Stimulated activated CD8-positive, alpha-beta memory T cell treated with anti-CD3 and anti-CD28 coated beads, Interleukin-12 subunit alpha, Interleukin-12 subunit beta, amount 100 ng/mL, for 24 hours (primary cell): Measurements from ENCODE around the gene UCP2.

Experiments
- DNase-seq: peaks from one replicate; pipeline ENCODE4 v3.0.0-alpha.2; 2020; ENCODE audit errors: extremely low read depth

Gene UCP2

GRCh38 chr11:73971175-73971719, 11.4 kb downstream of the UCP2 start:
- DNase-seq, result no peak

- no peak for DNase-seq
Measured at GRCh38 chr11:73969991-73970800, 12.4 kb downstream of the UCP2 start.

- no peak for DNase-seq
Measured at GRCh38 chr11:73969091-73969490, 13.6 kb downstream of the UCP2 start.

GRCh38 chr11:73968356-73968966, 14.2 kb downstream of the UCP2 start:
- no peak for DNase-seq

GRCh38 chr11:73965764-73966121, 16.9 kb downstream of the UCP2 start:
- DNase-seq, result no peak

- no peak for DNase-seq
Measured at GRCh38 chr11:73965076-73965763, 17.4 kb downstream of the UCP2 start.

GRCh38 chr11:73963861-73964260, 18.8 kb downstream of the UCP2 start:
- DNase-seq, result no peak

GRCh38 chr11:73962101-73962705, 20.4 kb downstream of the UCP2 start:
- no peak for DNase-seq

- DNase-seq, result no peak
Measured at GRCh38 chr11:73961321-73961720, 21.3 kb downstream of the UCP2 start.

GRCh38 chr11:73958521-73959141, 24.0 kb downstream of the UCP2 start:
- DNase-seq, result no peak

- DNase-seq, result no peak
Measured at GRCh38 chr11:73957654-73958361, 24.8 kb downstream of the UCP2 start.

- no peak for DNase-seq
Measured at GRCh38 chr11:73956876-73957653, 25.6 kb downstream of the UCP2 start.

- DNase-seq, result no peak
Measured at GRCh38 chr11:73951797-73952196, 30.8 kb downstream of the UCP2 start.

- no peak for DNase-seq
Measured at GRCh38 chr11:73950869-73951710, 31.6 kb downstream of the UCP2 start, which contains the start of gene DNAJB13. TSS of gene DNAJB13 (plus strand) at chr11:73951026. CDS start at chr11:73951070, 44 bp downstream.

- no peak for DNase-seq
Measured at GRCh38 chr11:73949912-73950311, 32.7 kb downstream of the UCP2 start.

- DNase-seq, result no peak
Measured at GRCh38 chr11:73949246-73949645, 33.4 kb downstream of the UCP2 start.

GRCh38 chr11:73946798-73947458, 35.7 kb downstream of the UCP2 start:
- no peak for DNase-seq

- no peak for DNase-seq
Measured at GRCh38 chr11:73945396-73945795, 37.2 kb downstream of the UCP2 start.

- no peak for DNase-seq
Measured at GRCh38 chr11:73944901-73945300, 37.7 kb downstream of the UCP2 start.
